GM21529 (cell line): ENCODE measurements around the gene SMC5.
"Not testable (repeated sequence)": the region's sequence is repeated elsewhere in the genome, so short reads cannot be mapped to it uniquely, and the experiment has no call there.

ENCODE experiments used
- ATAC-seq: cut with Tn5 transposase; IDR thresholded peaks from one replicate; pipeline ENCODE4 v1.9.1; 2021; ENCODE audit not compliant: unreplicated experiment

SMC5 gene

GRCh38 chr9:70262948-70263347, 4.2 kb downstream of the SMC5 start:
- no peak for ATAC-seq

- ATAC-seq = no peak
Observed at GRCh38 chr9:70263421-70263820, 4.6 kb downstream of the SMC5 start.

- ATAC-seq = no peak
Observed at GRCh38 chr9:70278305-70278704, 19.5 kb downstream of the SMC5 start.

GRCh38 chr9:70283848-70284247, 25.1 kb downstream of the SMC5 start:
- ATAC-seq = no peak

- ATAC-seq = no peak
Observed at GRCh38 chr9:70285246-70285645, 26.5 kb downstream of the SMC5 start.

- ATAC-seq = no peak
Observed at GRCh38 chr9:70285981-70286598, 27.3 kb downstream of the SMC5 start.

GRCh38 chr9:70290626-70291025, 31.8 kb downstream of the SMC5 start:
- ATAC-seq = no peak

GRCh38 chr9:70291446-70291845, 32.7 kb downstream of the SMC5 start:
- no peak for ATAC-seq

- no peak for ATAC-seq
Observed at GRCh38 chr9:70292253-70292652, 33.5 kb downstream of the SMC5 start.

- ATAC-seq = no peak
Observed at GRCh38 chr9:70293214-70293613, 34.4 kb downstream of the SMC5 start.

GRCh38 chr9:70297141-70297540, 38.4 kb downstream of the SMC5 start:
- ATAC-seq = no peak

GRCh38 chr9:70298245-70298771, 39.5 kb downstream of the SMC5 start:
- no peak for ATAC-seq

- no peak for ATAC-seq
Observed at GRCh38 chr9:70303268-70303667, 44.5 kb downstream of the SMC5 start.

GRCh38 chr9:70304810-70305209, 46.0 kb downstream of the SMC5 start:
- no peak for ATAC-seq

- ATAC-seq = no peak
Observed at GRCh38 chr9:70315389-70315788, 56.6 kb downstream of the SMC5 start.

GRCh38 chr9:70318002-70318401, 59.2 kb downstream of the SMC5 start:
- no peak for ATAC-seq

- no peak for ATAC-seq
Observed at GRCh38 chr9:70322096-70322495, 63.3 kb downstream of the SMC5 start.

GRCh38 chr9:70324963-70325362, 66.2 kb downstream of the SMC5 start:
- no peak for ATAC-seq

GRCh38 chr9:70328625-70329024, 69.8 kb downstream of the SMC5 start:
- not testable (repeated sequence) for ATAC-seq

- no peak for ATAC-seq
Observed at GRCh38 chr9:70340572-70340971, 81.8 kb downstream of the SMC5 start.

- no peak for ATAC-seq
Observed at GRCh38 chr9:70347046-70347445, 88.3 kb downstream of the SMC5 start.

- no peak for ATAC-seq
Observed at GRCh38 chr9:70352356-70352755, 93.6 kb downstream of the SMC5 start.

GRCh38 chr9:70352802-70353201, 94.0 kb downstream of the SMC5 start:
- no peak for ATAC-seq
